Esophagus squamous epithelium (tissue), 5 donors: Measurements from ENCODE around the gene HBS1L. TPM values are rescaled to one million over a fixed set of nuclear protein-coding genes. Genes with fewer than 3 reads are reported as not detected.

Source experiments
- DNase-seq: peaks from one replicate; lab custom pipeline; 2025; lab: John Stamatoyannopoulos, UW
- H3K27ac ChIP-seq, 4 donors: fragments of 200-600 bp; sonication (generic); one replicate each; pipeline ENCODE4 v1.5.1; 2016 to 2019; ENCODE audit warnings: mild to moderate bottlenecking in 1 of 4
- H3K27me3 ChIP-seq, 4 donors: fragments of 200-600 bp; sonication (generic); 1 replicate in 3 of 4; 2 replicates in 1 of 4; pipeline versions ENCODE4 v1.5.1 to v1.6.0; 2017 to 2021; ENCODE audit warnings: antibody characterized with exemption in 1 of 4
- H3K36me3 ChIP-seq, 3 donors: fragments of 200-600 bp; sonication (generic); one replicate each; pipeline ENCODE4 v1.5.1; 2016 to 2019
- H3K4me1 ChIP-seq, 3 donors: fragments of 200-600 bp; sonication (generic); one replicate each; pipeline ENCODE4 v1.5.1; 2017 to 2019
- H3K4me3 ChIP-seq, 4 donors: fragments of 200-600 bp; sonication (generic); 1 replicate in 3 of 4; 2 replicates in 1 of 4; pipeline ENCODE4 v1.5.1; 2016 to 2019; ENCODE audit warnings: mild to moderate bottlenecking in 2 of 4, moderate library complexity in 1 of 4
- H3K9me3 ChIP-seq, 3 donors: fragments of 200-600 bp; sonication (generic); one replicate each; pipeline ENCODE4 v1.5.1; 2016 to 2019
- POLR2A ChIP-seq, 4 donors: fragments of 450-650 bp; IDR thresholded peaks; one replicate each; pipeline ENCODE4 v1.6.1; 2017; ENCODE audit warnings: antibody characterized with exemption in 4 of 4, mild to moderate bottlenecking in 4 of 4, moderate library complexity in 3 of 4
- WGBS, 2 donors: methylation state at CpG; one replicate each; pipeline ENCODE4 v1.1.5; 2018; 5-methylcytosine and 5-hydroxymethylcytosine counted together
- intact Hi-C: fragments of 100-400 bp; cut with DNase I; formaldehyde crosslinking; loops from one replicate; pipeline ENCODE4 v1.15.0; 2022
- total RNA-seq, 4 donors: library from RNA; depleted of rRNA; stranded (reverse); fragments of >200 nt; gene quantifications; one replicate each; pipeline ENCODE4 v1.1.0, GENCODE V29; 2016
- TF ChIP-seq, protein P1 (sequence below), 6 experiments: fragments of 450-650 bp in 4 of 6; fragments of 200-600 bp in 2 of 6; sonication (generic) in 2 of 6; IDR thresholded peaks; one replicate each; pipeline ENCODE4 v1.5.1; 2016 to 2019; ENCODE audit warnings: antibody characterized with exemption in 6 of 6, mild to moderate bottlenecking in 4 of 6, moderate library complexity in 4 of 6
- donor health status: DM: yes; HTN: yes; CAD: no.

Gene HBS1L
- total RNA-seq, 4 donors from 2014 or later, result 41.6 to 65.3 (median 45.8) TPM

DNA sequence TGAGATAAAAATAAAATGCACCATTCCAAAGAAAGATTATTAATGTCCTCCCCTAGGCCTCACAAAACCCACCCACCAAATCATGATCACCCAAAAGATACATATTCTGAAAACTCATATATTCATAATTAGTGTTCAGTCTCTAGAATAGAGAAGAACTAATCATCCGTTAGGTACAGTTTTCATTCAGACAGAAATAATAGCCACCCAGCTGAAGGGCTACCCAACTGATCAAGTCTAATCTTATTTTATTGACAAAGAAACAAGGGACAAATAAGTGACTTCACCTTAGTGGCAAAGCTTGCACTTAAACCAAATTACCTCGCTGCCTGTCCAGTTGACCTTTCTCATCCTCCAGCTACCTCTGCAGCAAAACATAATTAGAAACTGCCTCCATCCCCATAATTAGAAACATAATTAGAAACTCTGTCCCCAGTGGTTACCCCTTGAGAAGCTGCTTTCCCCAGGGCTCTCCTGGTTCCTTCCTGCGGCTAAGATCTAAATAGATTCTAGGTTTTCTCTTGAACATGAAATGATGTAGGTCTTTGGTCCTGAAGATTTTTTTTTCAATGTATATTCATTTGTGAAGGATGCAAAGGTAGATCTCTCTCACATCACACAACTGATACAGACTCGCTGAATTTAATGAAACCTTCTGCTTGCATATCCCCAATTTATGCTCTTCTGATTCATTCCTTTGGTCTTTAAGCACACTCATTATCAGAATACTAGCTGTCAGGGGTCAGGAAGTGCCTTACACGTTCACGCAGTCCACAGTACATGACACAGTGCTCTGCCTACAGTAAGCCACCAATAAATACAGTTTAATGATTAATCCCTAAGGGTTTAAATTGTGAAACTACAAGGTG is 46.3 kb downstream of the HBS1L start:
- no peaks in the 10 kb centered on the region for H3K27me3 ChIP-seq
- H3K27ac ChIP-seq, result no peak overlapping the region
- no peak for DNase-seq
- WGBS, 2 donors, result 68 to 84% methylated on average over 6 of the region's 6 CpGs
- H3K4me1 ChIP-seq, result no peaks in the 10 kb centered on the region
- intact Hi-C loops, result no loop called here
- no peaks in the 10 kb centered on the region for H3K9me3 ChIP-seq
- no peak overlapping the region for H3K4me3 ChIP-seq
- peaks cover 0 to 7% (median 0%) of the 10 kb centered on the region in 3 donors for H3K36me3 ChIP-seq
- TF ChIP-seq POLR2A (IDR thresholded peaks at IDR 0.05), result no peak
- TF ChIP-seq, protein P1, sequence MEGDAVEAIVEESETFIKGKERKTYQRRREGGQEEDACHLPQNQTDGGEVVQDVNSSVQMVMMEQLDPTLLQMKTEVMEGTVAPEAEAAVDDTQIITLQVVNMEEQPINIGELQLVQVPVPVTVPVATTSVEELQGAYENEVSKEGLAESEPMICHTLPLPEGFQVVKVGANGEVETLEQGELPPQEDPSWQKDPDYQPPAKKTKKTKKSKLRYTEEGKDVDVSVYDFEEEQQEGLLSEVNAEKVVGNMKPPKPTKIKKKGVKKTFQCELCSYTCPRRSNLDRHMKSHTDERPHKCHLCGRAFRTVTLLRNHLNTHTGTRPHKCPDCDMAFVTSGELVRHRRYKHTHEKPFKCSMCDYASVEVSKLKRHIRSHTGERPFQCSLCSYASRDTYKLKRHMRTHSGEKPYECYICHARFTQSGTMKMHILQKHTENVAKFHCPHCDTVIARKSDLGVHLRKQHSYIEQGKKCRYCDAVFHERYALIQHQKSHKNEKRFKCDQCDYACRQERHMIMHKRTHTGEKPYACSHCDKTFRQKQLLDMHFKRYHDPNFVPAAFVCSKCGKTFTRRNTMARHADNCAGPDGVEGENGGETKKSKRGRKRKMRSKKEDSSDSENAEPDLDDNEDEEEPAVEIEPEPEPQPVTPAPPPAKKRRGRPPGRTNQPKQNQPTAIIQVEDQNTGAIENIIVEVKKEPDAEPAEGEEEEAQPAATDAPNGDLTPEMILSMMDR (IDR thresholded peaks at IDR 0.05), result no peak

DNA sequence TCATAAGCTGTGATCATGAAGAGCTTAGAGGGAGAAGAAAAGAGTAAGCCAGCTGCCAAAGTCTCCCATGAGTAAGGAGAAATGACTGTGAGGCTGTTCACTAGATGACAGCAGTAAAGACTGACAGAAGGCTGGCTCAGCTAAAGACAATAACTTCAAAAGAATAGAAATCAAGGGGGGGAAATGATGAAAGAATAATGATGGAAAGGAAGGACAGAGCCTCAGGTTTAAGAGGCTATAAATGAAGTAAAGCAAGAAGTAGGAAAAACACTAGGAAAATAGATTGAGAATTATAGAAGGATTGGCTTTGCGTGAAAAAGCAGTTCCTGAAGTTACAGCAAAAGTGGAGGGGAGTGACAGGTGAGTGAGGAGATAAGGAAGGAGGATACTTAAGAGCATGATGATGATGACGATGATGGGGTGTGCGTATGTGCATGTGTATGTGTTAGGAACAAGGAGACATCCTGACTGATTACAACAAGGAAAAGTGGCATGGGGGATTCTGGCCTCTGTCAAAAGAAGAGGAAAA is 48.2 kb downstream of the HBS1L start:
- no peak overlapping the region for H3K4me3 ChIP-seq
- peaks cover 0 to 7% (median 0%) of the 10 kb centered on the region in 3 donors for H3K36me3 ChIP-seq
- TF ChIP-seq, protein P1 (IDR thresholded peaks at IDR 0.05), result no peak
- no peak overlapping the region for H3K27ac ChIP-seq
- no peaks in the 10 kb centered on the region for H3K4me1 ChIP-seq
- H3K9me3 ChIP-seq, result no peaks in the 10 kb centered on the region
- no peak for DNase-seq
- 91 to 95% methylated on average over 3 of the region's 3 CpGs for WGBS, 2 donors
- intact Hi-C loops, result no loop called here
- H3K27me3 ChIP-seq, result no peaks in the 10 kb centered on the region

DNA sequence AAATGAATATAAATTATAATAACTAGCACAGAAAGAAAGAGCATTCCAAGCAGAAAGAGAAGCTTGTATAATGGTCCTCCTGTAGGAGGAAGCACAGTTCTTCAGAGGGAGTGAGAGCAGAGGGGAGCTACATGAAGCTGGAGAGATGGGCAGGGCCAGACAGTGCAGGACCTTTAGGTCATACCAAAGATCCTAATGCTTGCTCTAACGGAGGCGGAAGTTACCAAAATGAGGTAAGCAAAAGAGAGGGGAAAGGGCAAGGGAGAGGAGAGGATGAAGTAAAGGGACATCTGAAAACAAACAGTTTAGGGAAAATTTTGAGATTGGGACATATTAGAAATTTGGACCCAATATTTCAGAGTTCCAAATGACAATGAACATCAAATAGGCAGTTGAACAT is 50.2 kb downstream of the HBS1L start:
- intact Hi-C loops, result no loop called here
- TF ChIP-seq, protein P1 (IDR thresholded peaks at IDR 0.05), result no peak
- TF ChIP-seq POLR2A (IDR thresholded peaks at IDR 0.05), result no peak
- DNase-seq, result no peak
- no peaks in the 10 kb centered on the region for H3K27me3 ChIP-seq
- H3K9me3 ChIP-seq, result no peaks in the 10 kb centered on the region
- no peak overlapping the region for H3K27ac ChIP-seq
- peaks cover 0 to 14% (median 0%) of the 10 kb centered on the region in 3 donors for H3K36me3 ChIP-seq
- H3K4me3 ChIP-seq, result no peak overlapping the region
- 78 to 93% methylated on average over 2 of the region's 2 CpGs for WGBS, 2 donors
- no peaks in the 10 kb centered on the region for H3K4me1 ChIP-seq

DNA sequence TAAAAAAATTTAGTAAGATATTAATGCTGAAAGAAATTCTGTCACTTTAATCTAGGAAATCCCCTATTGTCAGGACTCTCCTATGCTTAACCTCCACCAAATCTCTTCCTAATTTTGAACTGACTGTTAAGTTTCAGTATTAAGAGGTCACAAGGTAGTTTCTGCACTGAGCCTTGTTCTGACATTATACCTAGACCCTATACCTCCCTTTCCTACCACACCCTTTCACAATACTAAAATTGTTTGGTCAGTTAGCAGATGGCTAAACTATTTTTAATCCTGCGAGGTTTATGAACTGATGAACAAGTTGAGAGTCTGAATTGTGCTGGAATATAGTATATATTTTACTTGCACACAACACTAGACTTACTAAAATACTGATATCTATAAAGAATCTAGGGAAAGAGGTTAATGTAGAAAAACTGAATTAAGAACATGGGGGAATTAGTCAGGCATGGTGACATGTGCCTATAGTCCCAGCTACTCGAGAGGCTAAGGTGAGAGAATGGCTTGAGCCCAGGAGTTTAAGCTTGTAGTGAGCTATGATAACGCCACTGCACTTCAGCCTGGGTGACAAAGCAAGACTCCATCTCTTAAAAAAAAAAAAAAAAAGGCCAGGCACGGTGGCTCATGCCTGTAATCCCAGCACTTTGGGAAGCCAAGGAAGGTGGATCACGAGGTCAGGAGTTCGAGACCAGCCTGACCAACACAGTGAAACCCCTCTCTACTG is 51.5 kb downstream of the HBS1L start:
- 74 to 85% methylated on average over 6 of the region's 6 CpGs for whole genome bisulfite sequencing, 2 donors
- TF ChIP-seq, protein P1 (IDR thresholded peaks at IDR 0.05), result no peak
- TF ChIP-seq POLR2A (IDR thresholded peaks at IDR 0.05), result no peak
- intact Hi-C loops, result no loop called here
- H3K4me3 ChIP-seq, result no peak overlapping the region
- H3K36me3 ChIP-seq, result peaks cover 0 to 12% (median 0%) of the 10 kb centered on the region in 3 donors
- no peak overlapping the region for H3K27ac ChIP-seq
- no peaks in the 10 kb centered on the region for H3K4me1 ChIP-seq
- H3K27me3 ChIP-seq, result no peaks in the 10 kb centered on the region
- no peaks in the 10 kb centered on the region for H3K9me3 ChIP-seq
- no peak for DNase-seq
